B cell (primary cell): Measurements from ENCODE around the gene CCDC137. TPM values are rescaled to one million over a fixed set of nuclear protein-coding genes. Genes with fewer than 3 reads are reported as not detected.
"Not testable (repeated sequence)": the region's sequence is repeated elsewhere in the genome, so short reads cannot be mapped to it uniquely, and the experiment has no call there.

Source experiments
- ATAC-seq: fragments of 200-7000 bp; cut with Tn5 transposase; one replicate; pipeline ENCODE4 v1.10.0; 2021; ENCODE audit warnings: low read depth, mild to moderate bottlenecking, moderate number of reproducible peaks, moderate library complexity
- CTCF ChIA-PET: fragments of 350-600 bp; sonication (Branson Sonifier 250); formaldehyde crosslinking; loops from one replicate; lab custom pipeline; 2021; ENCODE audit warnings: antibody characterized with exemption, inconsistent platforms; lab: Charles Lee
- POLR2A ChIA-PET: fragments of 350-600 bp; sonication (Branson Sonifier 250); formaldehyde crosslinking; loops from one replicate; lab custom pipeline; 2021; ENCODE audit warnings: antibody characterized with exemption; lab: Charles Lee
- DNase-seq: peaks from one replicate; pipeline ENCODE4 v3.0.0; 2013
- H2AFZ ChIP-seq: 2 replicates; pipeline ENCODE4 v1.6.1; 2012; ENCODE audit warnings: mild to moderate bottlenecking, low read depth, low read length; ENCODE audit not compliant: insufficient read depth, poor library complexity, severe bottlenecking
- H3K27ac ChIP-seq, 2 donors: 1 replicate in 1 of 2; 2 replicates in 1 of 2; pipeline ENCODE4 v1.5.1; 2012 to 2013; ENCODE audit warnings: low read length in 2 of 2, mild to moderate bottlenecking in 2 of 2, moderate library complexity in 1 of 2
- H3K27me3 ChIP-seq, 4 experiments: fragments of 200-600 bp in 1 of 4; sonication (generic) in 1 of 4; replicated peaks in 1 of 4; 1 replicate in 2 of 4; 2 replicates in 2 of 4; pipeline versions ENCODE4 v1.6.1 to v1.7.0; 2013 to 2016; ENCODE audit warnings: low read length in 3 of 4, mild to moderate bottlenecking in 2 of 4, mixed read lengths in 1 of 4, moderate library complexity in 1 of 4; ENCODE audit not compliant: insufficient read depth in 4 of 4, control insufficient read depth in 3 of 4; ENCODE audit errors: control extremely low read depth in 1 of 4
- H3K36me3 ChIP-seq, 2 experiments: replicated peaks in 1 of 2; 1 replicate in 1 of 2; 2 replicates in 1 of 2; pipeline versions ENCODE4 v1.6.1 to v1.7.1; 2013; ENCODE audit warnings: low read length in 1 of 2; ENCODE audit not compliant: insufficient read depth in 2 of 2, control insufficient read depth in 1 of 2; ENCODE audit errors: control extremely low read depth in 1 of 2, extremely low read depth in 1 of 2
- H3K4me1 ChIP-seq, 2 donors: fragments of 200-600 bp in 1 of 2; sonication (generic) in 1 of 2; 1 replicate in 1 of 2; 2 replicates in 1 of 2; pipeline versions ENCODE4 v1.5.1 to v1.6.1; 2013 to 2017; ENCODE audit warnings: low read length in 2 of 2; ENCODE audit not compliant: control insufficient read depth in 2 of 2, insufficient read depth in 2 of 2
- H3K4me2 ChIP-seq: replicated peaks from 2 replicates; pipeline ENCODE3; 2012; ENCODE audit warnings: mild to moderate bottlenecking, low read depth, low read length; ENCODE audit not compliant: poor library complexity, severe bottlenecking
- H3K4me3 ChIP-seq, 5 experiments: fragments of 200-600 bp in 1 of 5; sonication (generic) in 1 of 5; 1 replicate in 3 of 5; 2 replicates in 2 of 5; pipeline versions ENCODE4 v1.5.1 to v1.7.0; 2011 to 2016; ENCODE audit warnings: low read length in 4 of 5, mild to moderate bottlenecking in 4 of 5, low read depth in 2 of 5, control low read depth in 1 of 5, moderate library complexity in 1 of 5; ENCODE audit not compliant: insufficient read depth in 1 of 5; ENCODE audit errors: control extremely low read depth in 1 of 5, extremely low read depth in 1 of 5
- H3K79me2 ChIP-seq: fragments of 200-600 bp; sonication (generic); one replicate; pipeline ENCODE4 v1.6.0; 2016; ENCODE audit warnings: low read length; ENCODE audit not compliant: control insufficient read depth, insufficient read depth
- H3K9ac ChIP-seq: fragments of 200-600 bp; sonication (generic); 2 replicates; pipeline ENCODE4 v1.6.1; 2017; ENCODE audit warnings: mild to moderate bottlenecking, low read length, moderate library complexity
- H3K9me3 ChIP-seq, 3 donors: one replicate each; pipeline versions ENCODE4 v1.6.1 to v1.7.1; 2013; ENCODE audit warnings: low read length in 2 of 3; ENCODE audit not compliant: control insufficient read depth in 2 of 3, insufficient read depth in 1 of 3; ENCODE audit errors: control extremely low read depth in 1 of 3
- H4K20me1 ChIP-seq: 2 replicates; pipeline ENCODE4 v1.6.0; 2012; ENCODE audit warnings: mild to moderate bottlenecking, low read length; ENCODE audit not compliant: insufficient read depth, control insufficient read depth, poor library complexity, severe bottlenecking
- H3K27ac Mint-ChIP-seq: one replicate; pipeline ENCODE4 v1.8.0; 2021; ENCODE audit warnings: mixed read lengths
- H3K27me3 Mint-ChIP-seq: one replicate; pipeline ENCODE4 v1.8.0; 2021; ENCODE audit warnings: mixed read lengths
- H3K4me1 Mint-ChIP-seq: one replicate; pipeline ENCODE4 v1.8.0; 2021; ENCODE audit warnings: mixed read lengths
- H3K4me3 Mint-ChIP-seq: one replicate; pipeline ENCODE4 v1.8.0; 2021; ENCODE audit warnings: mixed read lengths
- H3K9me3 Mint-ChIP-seq: one replicate; pipeline ENCODE4 v1.8.0; 2022; ENCODE audit warnings: mixed read lengths; ENCODE audit not compliant: insufficient read depth
- CTCF ChIP-seq: fragments of 200-600 bp; IDR thresholded peaks from one replicate; pipeline ENCODE4 v1.8.0; 2022; ENCODE audit warnings: antibody characterized with exemption, mild to moderate bottlenecking
- EZH2 ChIP-seq: IDR thresholded peaks from 2 replicates; pipeline ENCODE4 v1.6.1; 2012; ENCODE audit warnings: borderline replicate concordance, low read depth, mild to moderate bottlenecking, moderate library complexity, low read length; ENCODE audit not compliant: insufficient read depth, poor library complexity, severe bottlenecking
- WGBS: methylation state at CpG from one replicate; pipeline ENCODE4 v1.1.5; 2013; ENCODE audit warnings: missing lambda C conversion rate; ENCODE audit not compliant: insufficient coverage; 5-methylcytosine and 5-hydroxymethylcytosine counted together
- intact Hi-C: fragments of 100-400 bp; cut with micrococcal nuclease; formaldehyde crosslinking; loops from one replicate; pipeline ENCODE4 v1.10.0; 2022
- polyA plus RNA-seq: library from polyadenylated mRNA; depleted of rRNA; stranded (reverse); fragments of >200 nt; gene quantifications from 2 replicates; pipeline ENCODE4 v1.2.3, GENCODE V29; 2012
- total RNA-seq, 2 donors: library from RNA; stranded (reverse); fragments of 120-200 nt in 1 of 2; gene quantifications; 1 replicate in 1 of 2; 2 replicates in 1 of 2; pipeline versions ENCODE4 v1.2.3 to v1.2.4, GENCODE V29; 2013 to 2022

CCDC137 gene
- total and polyA plus RNA-seq, 2 donors (not counting 1 experiment from before 2014, with no cell fraction given), result 18.8 to 36.0 TPM

- H2AFZ ChIP-seq, result no peak overlapping the region
- peaks cover 5% of the 10 kb centered on the region for H3K4me1 Mint-ChIP-seq
- 85% methylated on average over 17 of the region's 18 CpGs for WGBS
- no peak overlapping the region for H3K27ac Mint-ChIP-seq
- H3K36me3 ChIP-seq, result peaks cover 0 to 46% of the 10 kb centered on the region in 2 experiments
- ATAC-seq, result no peak
- peaks cover 15% of the 10 kb centered on the region for H3K79me2 ChIP-seq
- H3K4me3 ChIP-seq, result no peak overlapping the region
- H3K27me3 Mint-ChIP-seq, result no peaks in the 10 kb centered on the region
- H3K9ac ChIP-seq, result no peak overlapping the region
- no peaks in the 10 kb centered on the region for H3K27me3 ChIP-seq
- no peak for DNase-seq
- no peaks in the 10 kb centered on the region for H3K9me3 ChIP-seq
- POLR2A ChIA-PET, result no interaction called here
- H3K27ac ChIP-seq, result no peak overlapping the region
- CTCF ChIA-PET, result no interaction called here
- intact Hi-C loops, result no loop called here
- TF ChIP-seq CTCF (no peak), EZH2 (no peak)
- H3K4me1 ChIP-seq, result no peaks in the 10 kb centered on the region
- H3K4me3 Mint-ChIP-seq, result no peak overlapping the region
- peaks cover 13% of the 10 kb centered on the region for H4K20me1 ChIP-seq
- no peaks in the 10 kb centered on the region for H3K9me3 Mint-ChIP-seq
- no peak overlapping the region for H3K4me2 ChIP-seq
These were observed 7.2 kb downstream of the CCDC137 start for GRCh38 chr17:81673561-81674258.

- H3K4me1 Mint-ChIP-seq, H3K79me2 ChIP-seq, H2AFZ ChIP-seq, H3K27ac ChIP-seq, H3K9ac ChIP-seq, H3K4me3 ChIP-seq, H3K9me3 ChIP-seq, H3K4me2 ChIP-seq, H3K4me3 Mint-ChIP-seq, H3K27me3 Mint-ChIP-seq, intact Hi-C loops, ATAC-seq, H3K27me3 ChIP-seq, H4K20me1 ChIP-seq, H3K9me3 Mint-ChIP-seq, H3K27ac Mint-ChIP-seq, H3K4me1 ChIP-seq: not testable (repeated sequence)
- WGBS, result 48% methylated on average over 8 of the region's 18 CpGs
- ChIA-PET CTCF (interaction anchor here (0.7 to 1.2 kb wide), 3 partner anchors 27 to 133 kb away, joined by 3 read pairs; no protein-coding TSS in a partner anchor), POLR2A (interaction anchor here (0.6 kb wide), 1 partner anchor 53 kb away, joined by 5 read pairs; no protein-coding TSS in a partner anchor)
- peak; percentile 72 for TF ChIP-seq CTCF
- peaks cover 0 to 36% of the 10 kb centered on the region in 2 experiments for H3K36me3 ChIP-seq
- peak; percentile 48 for DNase-seq
These were observed 9.1 kb downstream of the CCDC137 start for GRCh38 chr17:81675515-81676221.
